H9 (cell line): ENCODE measurements around the gene KLHL21. TPM values are rescaled to one million over a fixed set of nuclear protein-coding genes. Genes with fewer than 3 reads are reported as not detected.

Source experiments
- DNase-seq: peaks from one replicate; pipeline ENCODE4 v3.0.0-alpha.2; 2017
- H2AFZ ChIP-seq: one replicate; pipeline ENCODE4 v1.6.1; 2013; ENCODE audit warnings: mild to moderate bottlenecking, low read length, control low read depth, moderate library complexity
- H2AK5ac ChIP-seq: 2 replicates; pipeline ENCODE4 v1.6.1; 2013; ENCODE audit warnings: low read length, control low read depth, mixed read lengths; ENCODE audit not compliant: insufficient read length
- H2BK120ac ChIP-seq: one replicate; pipeline ENCODE4 v1.6.1; 2013; ENCODE audit warnings: low read depth, mild to moderate bottlenecking, low read length, control low read depth, inconsistent platforms; ENCODE audit not compliant: poor library complexity, severe bottlenecking
- H2BK12ac ChIP-seq: 2 replicates; pipeline ENCODE4 v1.6.1; 2013; ENCODE audit warnings: low read length, control low read depth, mixed read lengths, low read depth; ENCODE audit not compliant: insufficient read length
- H2BK15ac ChIP-seq: 2 replicates; pipeline ENCODE4 v1.6.1; 2013; ENCODE audit warnings: low read depth, low read length, control low read depth
- H2BK20ac ChIP-seq: one replicate; pipeline ENCODE4 v1.6.1; 2013; ENCODE audit warnings: low read depth, mild to moderate bottlenecking, low read length, control low read depth, inconsistent platforms; ENCODE audit not compliant: poor library complexity, severe bottlenecking
- H2BK5ac ChIP-seq: 2 replicates; pipeline ENCODE4 v1.6.1; 2013; ENCODE audit warnings: low read length, control low read depth, mixed read lengths; ENCODE audit not compliant: insufficient read length
- H3K14ac ChIP-seq: 2 replicates; pipeline ENCODE4 v1.6.1; 2013; ENCODE audit warnings: low read length, control low read depth; ENCODE audit not compliant: insufficient read depth
- H3K18ac ChIP-seq: 2 replicates; pipeline ENCODE4 v1.6.1; 2013; ENCODE audit warnings: low read depth, mild to moderate bottlenecking, mixed read lengths, low read length, control low read depth; ENCODE audit not compliant: insufficient read length
- H3K23ac ChIP-seq: 2 replicates; pipeline ENCODE4 v1.6.1; 2013; ENCODE audit warnings: low read length, control low read depth, mixed read lengths, low read depth; ENCODE audit not compliant: insufficient read length
- H3K23me2 ChIP-seq: 2 replicates; pipeline ENCODE4 v1.6.1; 2013; ENCODE audit warnings: low read depth, mild to moderate bottlenecking, mixed read lengths, low read length, control low read depth; ENCODE audit not compliant: insufficient read length, poor library complexity, severe bottlenecking
- H3K27ac ChIP-seq: 2 replicates; pipeline ENCODE4 v1.5.1; 2013; ENCODE audit warnings: low read length, control low read depth, mixed read lengths, low read depth; ENCODE audit not compliant: insufficient read length
- H3K27me3 ChIP-seq: 2 replicates; pipeline ENCODE4 v1.6.1; 2013; ENCODE audit warnings: low read length, control low read depth, inconsistent platforms; ENCODE audit not compliant: insufficient read depth
- H3K4ac ChIP-seq: 2 replicates; pipeline ENCODE4 v1.6.1; 2013; ENCODE audit warnings: low read depth, mild to moderate bottlenecking, control low read depth, inconsistent platforms, low read length, moderate library complexity
- H3K4me1 ChIP-seq: 2 replicates; pipeline ENCODE4 v1.6.1; 2013; ENCODE audit warnings: low read length, control low read depth, inconsistent platforms; ENCODE audit not compliant: insufficient read depth
- H3K4me2 ChIP-seq: 2 replicates; pipeline ENCODE4 v1.6.1; 2013; ENCODE audit warnings: low read length, control low read depth, mixed read lengths; ENCODE audit not compliant: insufficient read length, insufficient read depth
- H3K56ac ChIP-seq: 2 replicates; pipeline ENCODE4 v1.6.1; 2013; ENCODE audit warnings: low read depth, mild to moderate bottlenecking, mixed read lengths, low read length, control low read depth; ENCODE audit not compliant: insufficient read length
- H3K79me1 ChIP-seq: 2 replicates; pipeline ENCODE4 v1.6.1; 2013; ENCODE audit warnings: low read depth, mild to moderate bottlenecking, moderate library complexity, low read length, control low read depth, inconsistent platforms; ENCODE audit not compliant: insufficient read depth, poor library complexity, severe bottlenecking
- H3K79me2 ChIP-seq: 2 replicates; pipeline ENCODE4 v1.6.1; 2013; ENCODE audit warnings: low read length, control low read depth, inconsistent platforms; ENCODE audit not compliant: insufficient read depth
- H3K9ac ChIP-seq: 2 replicates; pipeline ENCODE4 v1.6.1; 2013; ENCODE audit warnings: low read length, control low read depth, mixed read lengths; ENCODE audit not compliant: insufficient read length; ENCODE audit errors: extremely low read depth
- H3K9me3 ChIP-seq: one replicate; pipeline ENCODE4 v1.6.1; 2013; ENCODE audit warnings: low read depth, low read length, inconsistent platforms; ENCODE audit not compliant: control insufficient read depth
- H3T11ph ChIP-seq: one replicate; pipeline ENCODE4 v1.6.1; 2013; ENCODE audit warnings: mild to moderate bottlenecking, low read length, control low read depth, inconsistent platforms
- H4K20me1 ChIP-seq: one replicate; pipeline ENCODE4 v1.6.1; 2013; ENCODE audit not compliant: control insufficient read depth, insufficient read length, insufficient read depth
- H4K5ac ChIP-seq: 2 replicates; pipeline ENCODE4 v1.6.1; 2013; ENCODE audit warnings: low read depth, mild to moderate bottlenecking, mixed read lengths, low read length, control low read depth; ENCODE audit not compliant: insufficient read length
- H4K8ac ChIP-seq: replicated peaks from 2 replicates; pipeline ENCODE4 v1.6.1; 2013; ENCODE audit warnings: low read length, control low read depth, mixed read lengths, low read depth; ENCODE audit not compliant: insufficient read length
- H4K91ac ChIP-seq: 2 replicates; pipeline ENCODE4 v1.6.1; 2013; ENCODE audit warnings: low read depth, mild to moderate bottlenecking, moderate library complexity, mixed read lengths, low read length, control low read depth; ENCODE audit not compliant: insufficient read length
- H3K27ac Mint-ChIP-seq, 3 experiments: 2 replicates in 2 of 3; 3 replicates in 1 of 3; pipeline ENCODE4 v1.8.0; 2020 to 2021; ENCODE audit warnings: mixed read lengths in 3 of 3, mild to moderate bottlenecking in 1 of 3, moderate library complexity in 1 of 3
- H3K27me3 Mint-ChIP-seq: 2 replicates; pipeline ENCODE4 v1.8.0; 2021; ENCODE audit warnings: low read depth, mild to moderate bottlenecking, moderate library complexity, mixed read lengths
- H3K36me3 Mint-ChIP-seq, 3 experiments: 2 replicates in 2 of 3; 3 replicates in 1 of 3; pipeline ENCODE4 v1.8.0; 2020 to 2021; ENCODE audit warnings: low read depth in 3 of 3, mixed read lengths in 3 of 3; ENCODE audit not compliant: insufficient read depth in 1 of 3
- H3K4me1 Mint-ChIP-seq, 2 experiments: 2 replicates each; pipeline ENCODE4 v1.8.0; 2020; ENCODE audit warnings: mixed read lengths in 2 of 2
- H3K4me3 Mint-ChIP-seq, 2 experiments: 2 replicates in 1 of 2; 3 replicates in 1 of 2; pipeline ENCODE4 v1.8.0; 2020 to 2021; ENCODE audit warnings: mild to moderate bottlenecking in 2 of 2, mixed read lengths in 2 of 2, moderate library complexity in 1 of 2
- H3K9me3 Mint-ChIP-seq, 2 experiments: 2 replicates in 1 of 2; 3 replicates in 1 of 2; pipeline ENCODE4 v1.8.0; 2020; ENCODE audit warnings: mild to moderate bottlenecking in 2 of 2, mixed read lengths in 2 of 2, moderate library complexity in 1 of 2
- CTCF ChIP-seq: fragments of 200-600 bp; sonication (generic); conservative IDR thresholded peaks from 3 replicates; pipeline ENCODE4 v1.8.0; 2021; ENCODE audit warnings: antibody characterized with exemption, mild to moderate bottlenecking
- WGBS: extraction: QIAGEN DNeasy Blood & Tissue Kit; methylation state at CpG from one replicate; pipeline ENCODE4 v1.1.7; 2013; ENCODE audit warnings: missing lambda C conversion rate, low lambda C conversion rate, mixed read lengths; ENCODE audit not compliant: insufficient read length; ENCODE audit errors: extremely low coverage; 5-methylcytosine and 5-hydroxymethylcytosine counted together
- total RNA-seq: library from RNA; stranded (reverse); gene quantifications from 2 replicates; pipeline ENCODE4 v1.2.1, GENCODE V29; 2021

The KLHL21 gene
- total RNA-seq, 1 experiment from 2014 or later: 31.9 TPM

- Mint-ChIP-seq H3K4me1 (peaks cover 15 to 18% of the 10 kb centered on the region in 2 experiments), H3K9me3 (no peaks in the 10 kb centered on the region; a peak in 1 of 5 replicates), H3K27ac (peak overlapping the region in 1 of 3 experiments; percentile 34; a peak in 1 of 7 replicates), H3K4me3 (peak overlapping the region; percentile 57 to 92; a peak in 2 of 5 replicates), H3K27me3 (no peaks in the 10 kb centered on the region), H3K36me3 (peaks cover 0 to 14% (median 2%) of the 10 kb centered on the region in 3 experiments; a peak in 4 of 7 replicates)
- Histone ChIP-seq H3K56ac (no peak overlapping the region), H2BK15ac (no peak overlapping the region), H2AFZ (no peak overlapping the region), H4K20me1 (no peaks in the 10 kb centered on the region), H2BK120ac (no peak overlapping the region), H2BK12ac (no peak overlapping the region), H3K23ac (no peak overlapping the region), H3K79me2 (no peaks in the 10 kb centered on the region), H4K5ac (no peak overlapping the region), H3K27me3 (no peaks in the 10 kb centered on the region), H3K9me3 (no peaks in the 10 kb centered on the region), H4K8ac (no peak overlapping the region), H3K79me1 (peaks cover 4% of the 10 kb centered on the region), H2BK5ac (no peak overlapping the region), H3K18ac (no peak overlapping the region), H3K4me1 (no peaks in the 10 kb centered on the region; the same call in 1 of the 2 replicates), H3K4me2 (no peak overlapping the region), H3T11ph (no peak overlapping the region), H3K14ac (no peak overlapping the region), H2AK5ac (no peak overlapping the region), H3K27ac (no peak overlapping the region), H3K23me2 (peaks cover 7% of the 10 kb centered on the region), H2BK20ac (no peak overlapping the region), H4K91ac (no peak overlapping the region), H3K4ac (no peak overlapping the region), H3K9ac (no peak overlapping the region)
- DNase-seq: no peak
- no peak for TF ChIP-seq CTCF
- no CpG with 5 or more reads among the region's 10 CpGs for WGBS
Measured at GRCh38 chr1:6581561-6582305, 20.9 kb downstream of the KLHL21 start.
